SK-N-SH (cell line): ENCODE data around the gene SLC66A3.

Source experiments
- NRF1 ChIP-seq: IDR thresholded peaks from 2 replicates; pipeline ENCODE4 v1.6.1; 2012; ENCODE audit warnings: low read depth, mild to moderate bottlenecking, low read length
- POLR2AphosphoS5 ChIP-seq: IDR thresholded peaks from 2 replicates; pipeline ENCODE4 v1.6.1; 2012; ENCODE audit warnings: low read depth, low read length
- REST ChIP-seq: IDR thresholded peaks from 2 replicates; pipeline ENCODE4 v1.6.1; 2012; ENCODE audit warnings: mild to moderate bottlenecking, low read depth, low read length, moderate library complexity
- TAF1 ChIP-seq: IDR thresholded peaks from 2 replicates; pipeline ENCODE4 v1.6.1; 2012; ENCODE audit warnings: low read depth, mild to moderate bottlenecking, low read length, moderate library complexity, borderline replicate concordance
- TF ChIP-seq, protein P1 (sequence below): fragments of 200-600 bp; sonication (generic); IDR thresholded peaks from 2 replicates; pipeline ENCODE4 v1.6.1; 2017; ENCODE audit warnings: antibody characterized with exemption, mild to moderate bottlenecking, moderate library complexity
- TF ChIP-seq, protein P2 (sequence below): IDR thresholded peaks from 2 replicates; pipeline ENCODE4 v1.4.0; 2012; ENCODE audit warnings: low read depth, borderline replicate concordance

DNA sequence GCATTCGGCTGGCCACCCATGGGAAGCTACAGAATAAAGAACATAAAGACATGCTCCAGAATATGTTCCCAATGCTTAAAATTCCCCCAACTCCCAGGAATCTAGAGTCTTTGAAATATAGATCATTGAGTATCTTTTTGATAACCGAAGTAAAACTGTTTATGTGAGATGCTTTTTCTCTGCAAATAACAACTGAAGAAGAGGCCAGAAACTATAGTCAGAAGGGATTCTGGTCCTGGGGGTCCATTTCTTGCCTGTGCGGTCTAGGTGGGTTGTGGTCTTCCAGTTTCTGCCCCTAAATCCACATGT is 30.6 kb upstream of the SLC66A3 start:
- TF ChIP-seq NRF1 (no peak), REST (no peak), TAF1 (no peak), POLR2AphosphoS5 (no peak)
- TF ChIP-seq, protein P1, sequence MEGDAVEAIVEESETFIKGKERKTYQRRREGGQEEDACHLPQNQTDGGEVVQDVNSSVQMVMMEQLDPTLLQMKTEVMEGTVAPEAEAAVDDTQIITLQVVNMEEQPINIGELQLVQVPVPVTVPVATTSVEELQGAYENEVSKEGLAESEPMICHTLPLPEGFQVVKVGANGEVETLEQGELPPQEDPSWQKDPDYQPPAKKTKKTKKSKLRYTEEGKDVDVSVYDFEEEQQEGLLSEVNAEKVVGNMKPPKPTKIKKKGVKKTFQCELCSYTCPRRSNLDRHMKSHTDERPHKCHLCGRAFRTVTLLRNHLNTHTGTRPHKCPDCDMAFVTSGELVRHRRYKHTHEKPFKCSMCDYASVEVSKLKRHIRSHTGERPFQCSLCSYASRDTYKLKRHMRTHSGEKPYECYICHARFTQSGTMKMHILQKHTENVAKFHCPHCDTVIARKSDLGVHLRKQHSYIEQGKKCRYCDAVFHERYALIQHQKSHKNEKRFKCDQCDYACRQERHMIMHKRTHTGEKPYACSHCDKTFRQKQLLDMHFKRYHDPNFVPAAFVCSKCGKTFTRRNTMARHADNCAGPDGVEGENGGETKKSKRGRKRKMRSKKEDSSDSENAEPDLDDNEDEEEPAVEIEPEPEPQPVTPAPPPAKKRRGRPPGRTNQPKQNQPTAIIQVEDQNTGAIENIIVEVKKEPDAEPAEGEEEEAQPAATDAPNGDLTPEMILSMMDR, result no peak
- TF ChIP-seq, protein P2, sequence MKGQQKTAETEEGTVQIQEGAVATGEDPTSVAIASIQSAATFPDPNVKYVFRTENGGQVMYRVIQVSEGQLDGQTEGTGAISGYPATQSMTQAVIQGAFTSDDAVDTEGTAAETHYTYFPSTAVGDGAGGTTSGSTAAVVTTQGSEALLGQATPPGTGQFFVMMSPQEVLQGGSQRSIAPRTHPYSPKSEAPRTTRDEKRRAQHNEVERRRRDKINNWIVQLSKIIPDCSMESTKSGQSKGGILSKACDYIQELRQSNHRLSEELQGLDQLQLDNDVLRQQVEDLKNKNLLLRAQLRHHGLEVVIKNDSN, result no peak
